Eye (tissue), 1 donor: ENCODE results near the gene ADH1C.

Experiments used
- DNase-seq: peaks from one replicate; pipeline ENCODE4 v3.0.0-alpha.2; 2015

The ADH1C gene

DNA sequence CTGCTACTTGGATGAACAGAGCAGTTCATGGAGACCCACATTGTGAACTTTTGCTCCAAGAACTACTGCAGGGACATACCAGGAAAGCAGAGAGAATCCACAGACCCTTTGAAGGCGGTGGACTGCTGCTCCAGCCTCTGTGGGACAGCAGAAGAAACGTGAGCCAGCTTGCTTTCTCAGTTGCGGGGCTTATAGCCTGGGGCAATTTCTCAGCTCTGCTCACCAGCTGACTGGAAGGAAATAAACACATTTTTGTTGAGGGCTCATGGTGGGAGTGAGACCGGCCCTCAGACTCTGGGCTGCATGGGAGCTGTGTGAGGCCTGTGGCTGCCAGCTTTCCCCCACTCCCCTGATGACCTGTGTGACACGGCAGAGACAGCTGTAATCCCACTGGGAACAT lies 59.2 kb downstream of the ADH1C start:
- DNase-seq, result no peak

DNA sequence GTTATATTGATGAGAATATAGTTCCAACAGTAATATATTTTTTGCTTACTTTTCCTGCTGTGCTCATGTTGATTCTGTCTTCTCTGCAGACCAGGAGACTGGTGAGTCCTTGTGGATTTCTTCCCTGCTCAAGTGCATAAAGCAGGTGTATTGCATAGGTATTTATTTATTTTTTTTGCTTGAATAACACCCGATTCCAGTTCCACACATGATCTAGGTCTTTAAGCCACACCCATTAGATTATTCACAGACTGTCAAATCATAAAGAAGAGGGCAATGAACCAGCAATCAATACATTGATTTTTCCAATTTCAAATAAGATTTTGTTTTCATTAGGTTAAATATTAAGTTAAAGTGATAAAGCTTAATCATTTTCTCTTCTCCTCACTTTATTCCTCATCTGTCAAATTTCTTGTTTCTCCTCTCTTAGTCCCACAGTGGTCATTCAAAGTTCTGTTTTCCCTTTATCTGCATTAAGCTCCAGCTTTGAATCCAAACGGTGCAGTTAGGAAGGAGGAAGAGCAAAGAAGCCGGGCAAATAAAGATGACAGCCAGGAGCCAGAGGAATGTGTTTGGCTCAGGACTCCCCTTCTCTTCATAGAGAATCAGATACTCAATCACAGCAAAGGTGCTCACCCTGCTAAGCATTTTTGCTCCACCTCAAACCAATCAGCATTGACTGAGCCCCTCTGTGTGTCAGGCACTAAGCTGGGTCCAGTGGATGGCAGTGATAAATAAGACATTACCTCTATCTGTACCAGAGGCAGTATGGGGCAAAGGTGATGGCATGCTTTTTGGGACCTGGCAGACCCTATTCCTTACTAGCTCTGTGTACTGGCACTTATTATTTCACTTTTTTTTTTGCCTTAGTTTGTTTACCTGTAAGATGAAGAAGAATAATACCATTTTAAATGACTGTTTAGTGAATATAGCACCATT lies 61.4 kb downstream of the ADH1C start, which contains the start of gene ADH1A:
TSS of gene ADH1A (minus strand) at position 138 of the 939 bp plus-strand sequence. CDS start at position 67, 71 bp downstream.
- no peak for DNase-seq
